Activated CD8-positive, alpha-beta T cell treated with anti-CD3 and anti-CD28 coated beads for 36 hours (primary cell): ENCODE measurements around the gene HIRIP3. TPM values are rescaled to one million over a fixed set of nuclear protein-coding genes. Genes with fewer than 3 reads are reported as not detected.

Experiments
- ATAC-seq: fragments of 200-7000 bp; cut with Tn5 transposase; one replicate; pipeline ENCODE4 v1.10.0; 2021; ENCODE audit warnings: mild to moderate bottlenecking, moderate library complexity
- CTCF ChIA-PET: fragments of 350-600 bp; sonication (Branson Sonifier 250); formaldehyde crosslinking; loops from one replicate; lab custom pipeline; 2021; ENCODE audit warnings: antibody characterized with exemption; lab: Charles Lee
- POLR2A ChIA-PET: fragments of 350-600 bp; sonication (Branson Sonifier 250); formaldehyde crosslinking; loops from one replicate; lab custom pipeline; 2021; ENCODE audit warnings: antibody characterized with exemption; lab: Charles Lee
- DNase-seq: peaks from one replicate; pipeline ENCODE4 v3.0.0-alpha.2; 2020
- H3K27ac Mint-ChIP-seq: one replicate; pipeline ENCODE4 v1.8.0; 2021; ENCODE audit warnings: mild to moderate bottlenecking, mixed read lengths
- H3K27me3 Mint-ChIP-seq: one replicate; pipeline ENCODE4 v1.8.0; 2021; ENCODE audit warnings: mixed read lengths
- H3K36me3 Mint-ChIP-seq: one replicate; pipeline ENCODE4 v1.8.0; 2021; ENCODE audit warnings: low read depth, mixed read lengths
- H3K4me1 Mint-ChIP-seq: one replicate; pipeline ENCODE4 v1.8.0; 2021; ENCODE audit warnings: low read depth, mixed read lengths
- H3K4me3 Mint-ChIP-seq: one replicate; pipeline ENCODE4 v1.8.0; 2021; ENCODE audit warnings: mild to moderate bottlenecking, moderate library complexity, mixed read lengths
- H3K9me3 Mint-ChIP-seq: one replicate; pipeline ENCODE4 v1.8.0; 2021; ENCODE audit warnings: mixed read lengths
- intact Hi-C: fragments of 100-400 bp; cut with micrococcal nuclease; formaldehyde crosslinking; loops from one replicate; pipeline ENCODE4 v1.10.0; 2022
- total RNA-seq, 2 experiments: library from RNA; stranded (reverse); gene quantifications; one replicate each; pipeline ENCODE4 v1.2.3, GENCODE V29; 2021
- TF ChIP-seq, protein P1 (sequence below): fragments of 200-600 bp; IDR thresholded peaks from one replicate; pipeline ENCODE4 v1.8.0; 2022; ENCODE audit warnings: antibody characterized with exemption, mild to moderate bottlenecking

The HIRIP3 gene
- total RNA-seq, 2 experiments from 2014 or later, result 35.2 to 36.4 TPM

- ChIA-PET CTCF (interaction anchor here (0.6 to 3.7 kb wide), 54 partner anchors 8 to 370 kb away, joined by 3 to 36 read pairs (median 5); partner anchors contain the start of genes ASPHD1, C16orf92, CDIPT and HIRIP3), POLR2A (interaction anchor here (0.6 to 1.2 kb wide), 5 partner anchors 13 to 218 kb away, joined by 3 to 6 read pairs (median 3); no protein-coding TSS in a partner anchor)
- intact Hi-C loops, result no loop called here
- Mint-ChIP-seq H3K4me1 (peaks cover 2% of the 10 kb centered on the region), H3K27ac (no peak overlapping the region), H3K9me3 (no peaks in the 10 kb centered on the region), H3K27me3 (peaks cover 46% of the 10 kb centered on the region), H3K4me3 (no peak overlapping the region), H3K36me3 (no peaks in the 10 kb centered on the region)
- DNase-seq (peak; percentile 79), ATAC-seq (peak; percentile 57)
- TF ChIP-seq, protein P1, sequence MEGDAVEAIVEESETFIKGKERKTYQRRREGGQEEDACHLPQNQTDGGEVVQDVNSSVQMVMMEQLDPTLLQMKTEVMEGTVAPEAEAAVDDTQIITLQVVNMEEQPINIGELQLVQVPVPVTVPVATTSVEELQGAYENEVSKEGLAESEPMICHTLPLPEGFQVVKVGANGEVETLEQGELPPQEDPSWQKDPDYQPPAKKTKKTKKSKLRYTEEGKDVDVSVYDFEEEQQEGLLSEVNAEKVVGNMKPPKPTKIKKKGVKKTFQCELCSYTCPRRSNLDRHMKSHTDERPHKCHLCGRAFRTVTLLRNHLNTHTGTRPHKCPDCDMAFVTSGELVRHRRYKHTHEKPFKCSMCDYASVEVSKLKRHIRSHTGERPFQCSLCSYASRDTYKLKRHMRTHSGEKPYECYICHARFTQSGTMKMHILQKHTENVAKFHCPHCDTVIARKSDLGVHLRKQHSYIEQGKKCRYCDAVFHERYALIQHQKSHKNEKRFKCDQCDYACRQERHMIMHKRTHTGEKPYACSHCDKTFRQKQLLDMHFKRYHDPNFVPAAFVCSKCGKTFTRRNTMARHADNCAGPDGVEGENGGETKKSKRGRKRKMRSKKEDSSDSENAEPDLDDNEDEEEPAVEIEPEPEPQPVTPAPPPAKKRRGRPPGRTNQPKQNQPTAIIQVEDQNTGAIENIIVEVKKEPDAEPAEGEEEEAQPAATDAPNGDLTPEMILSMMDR, result peak; percentile 87
These were observed 36.8 kb upstream of the HIRIP3 start for GRCh38 chr16:30032083-30032819.

DNA sequence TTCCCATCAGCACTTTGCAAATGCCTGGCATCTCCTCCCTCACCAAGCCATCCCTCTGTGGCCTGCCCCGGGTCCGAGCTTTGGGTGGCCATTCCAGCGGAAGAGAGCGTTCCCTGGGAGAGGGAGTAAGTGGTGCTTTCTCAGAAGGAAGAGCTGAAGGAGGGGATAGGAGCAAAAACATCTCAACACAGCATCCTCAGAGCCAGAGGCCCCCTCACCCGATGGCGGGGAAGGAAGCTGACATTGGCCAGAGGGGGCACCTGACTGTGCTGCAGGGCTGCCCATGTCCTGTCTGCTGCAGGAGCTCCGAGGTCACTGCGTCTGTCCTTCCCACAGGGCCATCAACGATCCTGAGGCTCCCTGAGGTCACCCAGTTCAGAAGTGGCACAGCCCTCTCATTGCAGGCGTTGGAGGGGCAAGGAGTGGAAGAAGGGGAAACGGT, 36.1 kb upstream of the HIRIP3 start:
- Mint-ChIP-seq H3K36me3 (no peaks in the 10 kb centered on the region), H3K4me3 (no peak overlapping the region), H3K9me3 (no peaks in the 10 kb centered on the region), H3K4me1 (peaks cover 2% of the 10 kb centered on the region), H3K27ac (no peak overlapping the region), H3K27me3 (peaks cover 53% of the 10 kb centered on the region)
- no peak for ATAC-seq
- TF ChIP-seq, protein P1, result no peak
- CTCF ChIA-PET, result interaction anchor here (0.7 to 3.7 kb wide), 39 partner anchors 9 to 349 kb away, joined by 3 to 36 read pairs (median 6); partner anchors contain the start of genes ASPHD1, C16orf92, CDIPT and HIRIP3
- intact Hi-C loops, result no loop called here
- no peak for DNase-seq
- POLR2A ChIA-PET, result interaction anchor here (1.2 kb wide), 1 partner anchor 17 kb away, joined by 3 read pairs; no protein-coding TSS in a partner anchor

DNA sequence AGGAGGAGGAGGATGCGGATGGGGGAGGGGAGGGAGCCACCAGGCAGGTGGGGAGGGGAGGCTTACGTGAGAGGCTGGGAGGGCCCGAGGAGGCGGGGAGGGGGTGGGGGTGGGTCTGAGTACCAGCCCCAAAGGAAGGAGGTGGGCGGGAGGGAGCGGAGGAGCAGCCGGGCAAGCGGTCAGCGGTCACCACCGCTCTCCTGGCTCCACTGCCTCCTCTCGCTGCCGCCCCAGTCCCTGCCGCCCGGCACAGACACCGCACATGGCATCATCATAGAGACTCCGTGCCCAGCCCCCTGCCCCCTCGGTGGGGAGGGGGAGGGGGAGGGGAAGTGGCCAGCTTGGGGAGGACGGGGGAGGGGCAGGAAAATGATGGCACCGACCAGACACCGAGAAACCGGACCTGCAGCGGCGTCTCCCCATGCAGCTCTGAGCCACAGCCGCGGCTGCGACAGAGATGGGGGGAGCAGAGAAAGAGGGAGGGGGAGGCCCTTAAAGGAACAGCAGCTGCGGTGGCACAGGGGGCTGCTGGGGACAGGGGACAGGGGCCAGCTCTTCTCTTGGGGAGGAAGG, 35.5 kb upstream of the HIRIP3 start, which contains the start of gene TLCD3B:
TLCD3B (minus strand) TSS at position 431 of the 573 bp plus-strand sequence. CDS start 744 bp downstream, outside the sequence.
- Mint-ChIP-seq H3K36me3 (no peaks in the 10 kb centered on the region), H3K4me3 (no peak within 1 kb of the TSS), H3K27ac (no peak within 1 kb of the TSS), H3K4me1 (peaks cover 2% of the 10 kb centered on the region), H3K9me3 (no peaks in the 10 kb centered on the region), H3K27me3 (peaks cover 53% of the 10 kb centered on the region)
- ChIA-PET POLR2A (no interaction called here), CTCF (interaction anchor here (0.9 to 3.7 kb wide), 24 partner anchors 8 to 339 kb away, joined by 3 to 36 read pairs (median 10); partner anchors contain the start of genes ASPHD1, C16orf92, CDIPT and KIF22)
- TF ChIP-seq, protein P1, result no peak
- DNase-seq (no peak), ATAC-seq (no peak)
- intact Hi-C loops, result no loop called here

DNA sequence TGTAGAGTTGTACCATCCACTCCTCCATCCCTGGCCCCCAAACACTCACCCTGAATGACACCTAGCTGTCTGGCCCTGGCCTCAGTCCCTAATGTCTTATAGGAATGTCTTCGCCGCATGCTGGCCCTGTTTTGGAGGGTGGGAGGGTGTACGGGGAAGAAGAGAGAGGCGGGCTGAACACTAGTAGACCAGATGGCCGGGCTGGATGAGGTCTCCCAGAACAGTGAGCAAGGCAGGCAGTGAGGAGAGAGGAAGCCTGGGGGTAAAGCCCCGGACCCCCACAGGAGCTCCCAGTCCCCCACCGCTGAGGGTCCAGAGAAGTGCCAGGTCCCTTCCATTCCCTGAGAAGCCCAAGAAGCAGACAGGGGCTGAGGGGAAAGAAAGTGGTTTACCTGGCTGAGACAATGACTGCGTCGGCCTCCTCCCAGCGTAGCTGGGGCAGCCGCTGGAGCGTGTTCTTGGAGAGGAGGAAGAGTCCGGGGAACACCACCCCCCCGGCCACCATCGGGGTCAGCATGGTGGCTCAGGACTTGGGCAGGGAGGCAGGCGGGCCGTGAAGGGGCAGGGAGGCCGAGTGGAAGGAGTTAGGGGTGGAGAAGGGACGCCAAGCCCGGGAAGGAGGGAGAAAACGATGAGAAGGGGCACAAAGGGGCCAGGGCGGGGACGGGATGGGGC, 34.7 kb upstream of the HIRIP3 start:
- H3K4me3 Mint-ChIP-seq, result no peak overlapping the region
- H3K27me3 Mint-ChIP-seq, result peaks cover 49% of the 10 kb centered on the region
- H3K9me3 Mint-ChIP-seq, result no peaks in the 10 kb centered on the region
- no peak for ATAC-seq
- intact Hi-C loops, result no loop called here
- no peak for DNase-seq
- POLR2A ChIA-PET, result no interaction called here
- CTCF ChIA-PET, result interaction anchor here (3.5 to 3.7 kb wide), 2 partner anchors 10 to 338 kb away, joined by 21 to 23 read pairs; no protein-coding TSS in a partner anchor
- H3K36me3 Mint-ChIP-seq, result no peaks in the 10 kb centered on the region
- H3K4me1 Mint-ChIP-seq, result peaks cover 2% of the 10 kb centered on the region
- H3K27ac Mint-ChIP-seq, result no peak overlapping the region
- TF ChIP-seq, protein P1, result no peak
